Renal cortex interstitium (tissue), 15 donors: ENCODE results near the gene FERMT3. TPM values are rescaled to one million over a fixed set of nuclear protein-coding genes. Genes with fewer than 3 reads are reported as not detected.
"Not testable (repeated sequence)": the region's sequence is repeated elsewhere in the genome, so short reads cannot be mapped to it uniquely, and the experiment has no call there.

Experiments used
- DNase-seq, 11 donors: peaks; one replicate each; pipeline ENCODE4 v3.0.0-alpha.2; 2013; ENCODE audit warnings: low read depth in 9 of 11, low spot score in 4 of 11; ENCODE audit errors: extremely low read depth in 1 of 11
- long read RNA-seq, 16 experiments: transcript quantifications; one replicate each; lab custom pipeline, GENCODE V29; 2026
- polyA plus RNA-seq, 3 donors: library from polyadenylated mRNA; unstranded; fragments of 120-200 nt; gene quantifications; one replicate each; pipeline ENCODE4 v1.2.1, GENCODE V29; 2013; ENCODE audit not compliant: insufficient read length in 3 of 3

FERMT3 gene
- 1 to 10 TPM; 4.7 to 6.5 (median 5.9) TPM for polyA plus RNA-seq
- long read RNA-seq, donor 1: 0 reads
- long read RNA-seq, donor 2: 0 reads
- long read RNA-seq, donor 3, partial matches to known transcripts: 16 of 32 reads
- long read RNA-seq, donor 3, other reads (novel, unspliced or antisense): 16 of 32 reads
- long read RNA-seq, donor 4, partial matches to known transcripts: 167 of 202 reads
- long read RNA-seq, donor 4, other reads (novel, unspliced or antisense): 34 of 202 reads
- long read RNA-seq, donor 5: 0 reads
- long read RNA-seq, donor 6, partial matches to known transcripts: 14 of 50 reads
- long read RNA-seq, donor 6, other reads (novel, unspliced or antisense): 36 of 50 reads
- long read RNA-seq, donor 7: 0 reads
- long read RNA-seq, donor 8, partial matches to known transcripts: 23 of 23 reads
- long read RNA-seq, donor 8, other reads (novel, unspliced or antisense): 0 of 23 reads
- long read RNA-seq, donor 9: 0 reads
- long read RNA-seq, donor 10, partial matches to known transcripts: 10 of 29 reads
- long read RNA-seq, donor 10, other reads (novel, unspliced or antisense): 19 of 29 reads
- long read RNA-seq, donor 11: 0 reads
- long read RNA-seq, donor 12, partial matches to known transcripts: 9 of 9 reads
- long read RNA-seq, donor 12, other reads (novel, unspliced or antisense): 0 of 9 reads
- long read RNA-seq, donor 13: 0 reads
- long read RNA-seq, donor 14, partial matches to known transcripts: 214 of 214 reads
- long read RNA-seq, donor 14, other reads (novel, unspliced or antisense): 0 of 214 reads
- long read RNA-seq, donor 15: 0 reads
- long read RNA-seq, donor 16: 0 reads

GRCh38 chr11:64206457-64207255, at the start of gene FERMT3:
Gene FERMT3, plus strand, starts transcription at chr11:64206721. Its CDS starts 644 bp downstream, at chr11:64207365.
- no peak for DNase-seq

- no peak for DNase-seq
Measured at GRCh38 chr11:64157631-64158394, 48.7 kb upstream of the FERMT3 start.

- no peak for DNase-seq
Measured at GRCh38 chr11:64161037-64161436, 45.5 kb upstream of the FERMT3 start.

DNA sequence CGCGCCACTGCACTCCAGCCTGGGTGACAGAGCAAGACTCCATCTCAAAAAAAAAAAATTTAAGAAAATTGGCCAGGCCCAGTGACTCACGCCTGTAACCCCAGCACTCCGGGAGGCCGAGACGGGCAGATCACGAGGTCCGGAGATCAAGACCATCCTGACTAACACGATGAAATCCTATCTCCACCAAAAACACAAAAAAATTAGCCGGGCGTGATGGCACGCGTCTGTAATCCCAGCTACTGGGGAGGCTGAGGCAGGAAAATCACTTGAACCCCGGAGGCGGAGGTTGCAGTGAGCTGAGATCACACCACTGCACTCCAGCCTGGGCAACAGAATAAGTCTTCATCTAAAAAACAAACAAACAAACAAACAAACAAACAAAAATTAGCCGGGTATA, 43.8 kb upstream of the FERMT3 start:
- not testable (repeated sequence) for DNase-seq

- no peak for DNase-seq
Measured at GRCh38 chr11:64163951-64164350, 42.6 kb upstream of the FERMT3 start.

GRCh38 chr11:64164392-64165312, 41.9 kb upstream of the FERMT3 start:
- DNase-seq: no peak

- no peak for DNase-seq
Measured at GRCh38 chr11:64165481-64165841, 41.1 kb upstream of the FERMT3 start.

DNA sequence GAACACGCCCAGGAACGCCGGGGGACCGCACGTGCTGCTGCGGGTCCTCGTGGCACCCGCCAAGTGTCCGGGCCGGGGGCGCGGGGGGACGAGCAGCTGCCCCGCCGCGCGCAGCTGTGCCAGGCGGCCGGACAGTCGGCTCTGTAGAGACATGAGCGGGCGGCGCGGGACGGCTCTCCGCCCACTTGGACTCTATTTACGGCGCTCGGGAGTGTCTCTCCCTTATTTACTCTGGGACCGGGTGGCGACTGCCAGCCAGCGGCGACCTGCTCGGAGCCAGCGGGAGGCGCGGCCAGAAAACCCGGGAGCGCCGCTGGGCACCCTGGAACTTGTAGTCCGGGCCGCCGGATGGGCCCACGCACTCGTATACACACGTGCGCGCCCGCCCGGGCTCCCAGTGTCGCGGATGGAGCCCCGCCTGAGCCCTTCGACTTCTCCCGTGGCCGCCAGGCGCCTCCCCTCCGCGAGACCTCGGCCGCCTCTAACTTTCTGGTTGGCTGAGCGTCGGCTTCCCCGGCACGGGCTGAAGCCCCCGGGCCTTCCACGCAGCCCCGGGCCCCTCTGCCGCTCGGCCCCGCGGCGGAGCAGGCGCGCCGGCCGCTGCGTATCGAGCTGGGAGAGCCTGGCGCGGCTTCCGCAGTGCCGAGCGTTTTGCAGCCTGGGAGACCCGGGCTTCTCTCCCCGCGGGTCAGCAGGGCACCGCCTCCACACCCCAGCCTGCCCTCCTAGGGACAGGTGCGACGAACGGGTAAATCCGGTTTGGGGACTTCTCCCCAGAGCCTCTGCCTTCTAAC, 40.5 kb upstream of the FERMT3 start, which contains the start of gene MACROD1:
MACROD1 (minus strand) TSS at position 272 of the 794 bp plus-strand sequence; CDS start at position 153, 119 bp downstream.
- peak in 1 of 11 donors; percentile 58 for DNase-seq

DNA sequence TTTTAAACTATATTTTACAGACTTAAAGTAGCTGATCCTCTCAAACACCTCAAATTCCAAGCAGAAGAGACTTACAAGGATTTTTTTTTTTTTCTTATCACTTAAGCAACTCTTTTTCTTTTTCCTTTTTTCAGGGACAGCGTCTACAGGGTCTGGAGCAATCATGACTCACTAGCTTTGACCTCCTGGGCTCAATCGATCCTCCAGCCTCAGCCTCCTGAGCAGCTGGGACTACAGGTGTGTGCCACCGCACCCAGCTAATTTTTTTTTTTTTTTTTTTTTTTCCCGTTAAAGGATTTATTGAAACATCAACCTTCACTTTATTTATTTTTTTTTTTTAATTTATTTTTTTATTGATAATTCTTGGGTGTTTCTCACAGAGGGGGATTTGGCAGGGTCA, 36.1 kb upstream of the FERMT3 start:
- no peak for DNase-seq

- DNase-seq: no peak
Measured at GRCh38 chr11:64173616-64174355, 32.7 kb upstream of the FERMT3 start.

DNA sequence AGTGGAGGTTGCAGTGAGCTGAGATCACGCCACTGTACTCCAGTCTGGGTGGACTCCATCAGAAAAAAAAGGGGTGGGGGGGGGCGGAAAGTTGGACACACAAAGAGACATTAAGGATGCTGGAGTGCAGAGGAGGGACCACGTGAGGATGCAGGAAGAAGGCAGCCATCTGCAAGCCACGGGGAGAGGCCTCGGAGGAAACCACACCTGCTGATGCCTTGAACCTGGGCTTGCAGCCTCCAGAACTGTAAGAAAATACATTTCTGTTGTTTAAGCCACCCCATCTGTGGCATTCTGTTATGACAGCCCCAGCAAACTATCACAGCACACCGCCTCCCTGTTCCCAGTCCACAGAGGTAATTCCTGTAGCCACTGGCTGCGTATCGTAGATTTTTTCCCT, 29.8 kb upstream of the FERMT3 start:
- no peak for DNase-seq

DNA sequence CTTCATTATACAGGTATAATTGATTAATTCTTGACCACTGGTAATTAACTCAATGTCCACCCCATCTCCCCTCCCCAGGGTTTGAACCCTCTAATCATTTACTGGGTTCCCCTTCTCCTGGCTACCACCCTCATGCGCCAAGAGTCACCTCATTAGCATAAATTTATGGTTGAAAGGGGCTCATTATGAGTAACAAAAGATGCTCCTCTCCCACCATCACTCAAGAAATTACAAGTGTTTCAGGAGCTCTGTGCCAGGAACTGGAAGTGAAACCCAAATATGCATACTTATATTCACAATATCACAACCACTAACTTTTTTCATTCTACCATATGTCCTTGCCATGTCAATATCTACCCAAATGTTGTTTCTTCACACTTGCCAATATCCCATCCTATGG, 28.3 kb upstream of the FERMT3 start:
- no peak for DNase-seq

DNA sequence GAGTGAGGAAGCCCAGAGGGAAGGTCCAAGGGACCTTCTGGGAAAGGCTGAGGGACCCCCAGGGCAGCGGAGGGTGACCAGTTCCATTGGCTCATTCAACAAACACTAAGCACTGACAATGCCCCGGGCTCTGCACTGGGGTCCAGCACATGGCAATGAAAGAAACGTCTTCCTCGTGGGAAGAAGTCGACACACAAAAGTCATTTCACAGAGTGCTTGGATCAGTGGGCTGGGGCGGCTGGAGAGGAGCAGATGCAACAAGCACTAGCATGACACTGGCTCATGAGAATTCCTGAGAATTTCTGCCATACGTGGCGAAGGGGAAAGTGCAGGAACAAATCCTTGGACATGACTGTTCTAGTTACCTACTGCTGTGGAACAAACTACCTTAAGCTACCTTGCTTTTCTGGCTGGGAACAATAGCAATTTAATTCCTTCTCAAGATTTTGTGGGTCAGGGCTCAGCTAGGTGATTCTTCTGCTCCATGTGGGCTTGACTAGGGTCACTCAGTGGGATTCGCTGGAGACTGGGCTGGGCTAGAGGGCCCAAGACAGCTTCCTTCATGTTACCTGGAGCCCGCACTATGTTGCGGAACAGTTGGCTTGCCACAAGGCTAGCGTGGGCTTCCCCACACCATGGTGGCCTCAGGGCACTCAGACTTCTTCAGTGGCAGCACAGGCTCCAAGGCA, 27.4 kb upstream of the FERMT3 start:
- DNase-seq: no peak

DNA sequence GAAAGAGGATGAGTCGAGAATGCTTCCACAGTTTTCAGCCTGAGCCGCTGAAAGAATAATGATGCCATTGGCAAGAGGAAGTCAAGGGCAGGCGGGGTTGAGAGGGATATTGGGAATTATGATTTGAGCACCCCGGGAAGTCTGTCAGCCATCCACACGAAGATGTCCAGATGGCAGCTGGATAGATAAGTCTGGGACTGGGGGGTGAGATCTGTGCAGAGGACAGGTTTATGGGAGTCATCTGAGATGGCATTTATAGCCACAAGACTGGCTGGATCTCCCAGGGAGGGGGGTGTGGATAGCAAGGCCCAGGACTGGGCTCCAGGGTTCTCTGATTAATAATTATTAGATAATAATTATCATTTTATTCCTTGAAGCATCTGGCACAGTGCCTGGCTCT, 25.6 kb upstream of the FERMT3 start:
- no peak for DNase-seq

DNA sequence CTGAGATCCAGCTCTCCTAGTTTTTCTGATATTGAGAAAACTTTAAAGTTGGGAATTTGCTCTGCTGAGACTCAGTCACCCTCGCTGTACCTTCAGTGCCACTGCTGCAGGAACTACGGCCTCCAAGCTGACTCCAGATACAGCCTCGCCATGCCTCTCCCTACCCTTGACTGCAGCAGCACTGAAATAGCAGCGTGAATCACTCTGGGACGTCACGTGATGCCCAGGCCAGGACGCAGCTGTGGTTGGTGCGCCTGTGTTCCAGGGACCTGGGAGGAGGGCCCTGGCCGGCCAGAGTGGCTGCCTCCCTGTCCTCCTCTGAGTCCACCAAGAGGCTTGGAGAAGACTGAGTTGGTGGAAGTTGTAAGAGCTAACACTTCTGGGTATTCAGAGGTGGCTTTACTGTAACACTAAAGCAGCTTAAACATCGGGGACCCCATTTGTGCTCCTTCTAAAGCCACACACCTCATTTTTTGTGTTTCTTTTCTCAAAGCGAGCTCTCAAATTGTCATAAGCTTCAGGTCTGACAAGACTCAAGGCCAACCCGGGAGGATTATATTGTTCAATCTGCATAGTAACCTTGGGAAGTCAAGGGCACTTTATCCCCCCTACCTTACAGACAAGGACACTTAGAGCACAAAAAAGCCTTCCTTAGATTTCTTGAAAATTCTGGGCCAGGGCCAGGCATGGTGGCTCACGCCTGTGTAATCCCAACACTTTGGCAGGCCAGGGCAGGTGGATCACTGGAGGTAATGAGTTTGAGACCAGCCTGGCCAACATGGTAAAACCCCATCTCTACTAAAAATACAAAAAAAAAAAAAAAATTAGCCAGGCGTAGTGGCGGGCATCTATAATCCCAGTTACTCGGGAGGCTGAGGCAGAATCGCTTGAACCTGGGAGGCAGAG, 24.8 kb upstream of the FERMT3 start:
- DNase-seq: peak in 9 of 11 donors; percentile 50 to 84 (median 71)
